Adrenal gland (tissue), 5 donors: ENCODE data around the gene IRF9.

Source experiments
- CTCF ChIP-seq, 6 experiments: fragments of 450-650 bp in 4 of 6; fragments of 200-600 bp in 2 of 6; sonication (generic) in 1 of 6; IDR thresholded peaks; 1 replicate in 5 of 6; 2 replicates in 1 of 6; pipeline versions ENCODE4 v1.5.1 to v1.8.0; 2016 to 2021; ENCODE audit warnings: antibody characterized with exemption in 6 of 6, mild to moderate bottlenecking in 2 of 6, moderate library complexity in 1 of 6
- POLR2A ChIP-seq, 2 donors: fragments of 450-650 bp; IDR thresholded peaks; one replicate each; pipeline ENCODE4 v1.6.1; 2017; ENCODE audit warnings: antibody characterized with exemption in 2 of 2, mild to moderate bottlenecking in 2 of 2, moderate library complexity in 1 of 2
- donor health status: DM: no; HTN: no; CAD: no.

- TF ChIP-seq POLR2A (IDR thresholded peaks at IDR 0.05) (no peak), CTCF (IDR thresholded peaks at IDR 0.05) (no peak)
Observed at GRCh38 chr14:24144451-24144850, 16.6 kb upstream of the IRF9 start.
